ENCODE data around the gene ATOSA. TPM values are rescaled to one million over a fixed set of nuclear protein-coding genes. Genes with fewer than 3 reads are reported as not detected.

The ATOSA gene
- total and polyA plus RNA-seq, 2 experiments from 2014 or later = 6.8 to 26.0 TPM

DNA sequence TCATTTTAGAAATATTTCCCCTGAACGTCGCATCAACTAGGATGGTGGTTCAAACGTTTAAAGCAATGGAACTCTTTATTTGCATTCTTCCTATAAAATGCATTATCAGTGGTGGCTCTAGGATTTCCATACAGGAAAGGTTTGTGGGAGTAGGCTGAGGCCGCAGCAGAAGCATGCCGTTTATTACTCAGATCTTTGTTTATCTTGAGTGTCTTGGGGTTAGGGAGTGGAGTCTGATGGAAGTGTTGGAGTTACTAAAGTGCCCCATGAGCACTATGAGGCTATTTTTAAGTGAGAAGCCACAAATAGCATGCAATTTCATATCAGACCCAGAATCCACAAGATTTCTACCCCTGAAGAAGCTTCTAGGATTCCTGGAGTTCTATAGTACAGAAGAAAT, 26.2 kb downstream of the ATOSA start:
- Histone ChIP-seq H3K4me1 (ENCODE audit: insufficient read depth) (peaks cover 11% of the 10 kb centered on the region), H3K9me3 (ENCODE audit: low read depth) (no peaks in the 10 kb centered on the region), H3K79me2 (peaks cover 10% of the 10 kb centered on the region), H4K20me1 (ENCODE audit: insufficient read depth, poor library complexity, severe bottlenecking) (no peaks in the 10 kb centered on the region), H3K4me2 (peak overlapping the region; percentile 71), H3K27ac (peak overlapping the region; percentile 64), H3K4me3 (no peak overlapping the region), H3K36me3 (replicated peaks; ENCODE audit: insufficient read depth, low read depth) (no peaks in the 10 kb centered on the region), H3K27me3 (no peaks in the 10 kb centered on the region), H3K9me2 (replicated peaks; ENCODE audit: insufficient read depth) (no peaks in the 10 kb centered on the region), H2AFZ (peak overlapping the region; percentile 21)
- peak; percentile 18 for DNase-seq (ENCODE audit: low spot score)
- TF ChIP-seq, protein P1, sequence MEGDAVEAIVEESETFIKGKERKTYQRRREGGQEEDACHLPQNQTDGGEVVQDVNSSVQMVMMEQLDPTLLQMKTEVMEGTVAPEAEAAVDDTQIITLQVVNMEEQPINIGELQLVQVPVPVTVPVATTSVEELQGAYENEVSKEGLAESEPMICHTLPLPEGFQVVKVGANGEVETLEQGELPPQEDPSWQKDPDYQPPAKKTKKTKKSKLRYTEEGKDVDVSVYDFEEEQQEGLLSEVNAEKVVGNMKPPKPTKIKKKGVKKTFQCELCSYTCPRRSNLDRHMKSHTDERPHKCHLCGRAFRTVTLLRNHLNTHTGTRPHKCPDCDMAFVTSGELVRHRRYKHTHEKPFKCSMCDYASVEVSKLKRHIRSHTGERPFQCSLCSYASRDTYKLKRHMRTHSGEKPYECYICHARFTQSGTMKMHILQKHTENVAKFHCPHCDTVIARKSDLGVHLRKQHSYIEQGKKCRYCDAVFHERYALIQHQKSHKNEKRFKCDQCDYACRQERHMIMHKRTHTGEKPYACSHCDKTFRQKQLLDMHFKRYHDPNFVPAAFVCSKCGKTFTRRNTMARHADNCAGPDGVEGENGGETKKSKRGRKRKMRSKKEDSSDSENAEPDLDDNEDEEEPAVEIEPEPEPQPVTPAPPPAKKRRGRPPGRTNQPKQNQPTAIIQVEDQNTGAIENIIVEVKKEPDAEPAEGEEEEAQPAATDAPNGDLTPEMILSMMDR (IDR thresholded peaks at IDR 0.05; ENCODE audit: poor library complexity) = no peak
- TF ChIP-seq EZH2 (IDR thresholded peaks at IDR 0.05; ENCODE audit: borderline replicate concordance) (no peak), EZH2phosphoT487 (IDR thresholded peaks at IDR 0.05; ENCODE audit: low read depth, severe bottlenecking, unreplicated experiment) (no peak)
- 25% methylated on average over 5 of the region's 5 CpGs for WGBS (ENCODE audit: low lambda C conversion rate, missing lambda C conversion rate)

DNA sequence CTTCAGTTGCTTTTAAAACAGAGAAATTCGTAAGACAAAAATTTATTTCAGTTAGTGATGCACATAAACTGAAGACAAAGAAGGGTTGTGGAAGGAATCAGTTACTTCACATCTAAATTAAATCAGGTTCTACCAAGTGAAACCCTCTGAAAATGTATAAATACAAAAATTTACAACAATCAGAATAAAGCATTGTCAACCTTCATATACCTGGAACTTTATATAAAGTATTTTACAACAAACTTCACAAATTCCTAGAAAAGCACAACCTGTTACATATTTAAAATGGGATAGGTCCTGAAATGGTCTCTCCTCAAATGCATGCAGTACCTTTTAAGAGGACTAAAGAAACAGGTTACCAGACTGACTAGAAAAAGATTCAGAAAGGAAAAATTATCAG, 26.9 kb downstream of the ATOSA start:
- Histone ChIP-seq H2AFZ (peak overlapping the region; percentile 8), H4K20me1 (ENCODE audit: insufficient read depth, poor library complexity, severe bottlenecking) (no peaks in the 10 kb centered on the region), H3K79me2 (peaks cover 5% of the 10 kb centered on the region), H3K9me2 (replicated peaks; ENCODE audit: insufficient read depth) (no peaks in the 10 kb centered on the region), H3K4me1 (ENCODE audit: insufficient read depth) (peaks cover 11% of the 10 kb centered on the region), H3K27me3 (no peaks in the 10 kb centered on the region), H3K4me3 (no peak overlapping the region), H3K27ac (peak overlapping the region; percentile 64), H3K36me3 (replicated peaks; ENCODE audit: insufficient read depth, low read depth) (no peaks in the 10 kb centered on the region), H3K4me2 (peak overlapping the region; percentile 71), H3K9me3 (ENCODE audit: low read depth) (no peaks in the 10 kb centered on the region)
- TF ChIP-seq, protein P1 (IDR thresholded peaks at IDR 0.05; ENCODE audit: poor library complexity) = no peak
- TF ChIP-seq EZH2phosphoT487 (IDR thresholded peaks at IDR 0.05; ENCODE audit: low read depth, severe bottlenecking, unreplicated experiment) = no peak
- TF ChIP-seq EZH2 (IDR thresholded peaks at IDR 0.05; ENCODE audit: borderline replicate concordance) = no peak
- WGBS (ENCODE audit: low lambda C conversion rate, missing lambda C conversion rate) = 42% methylated on average over 1 of the region's 1 CpG
- no peak for DNase-seq (ENCODE audit: low spot score)

DNA sequence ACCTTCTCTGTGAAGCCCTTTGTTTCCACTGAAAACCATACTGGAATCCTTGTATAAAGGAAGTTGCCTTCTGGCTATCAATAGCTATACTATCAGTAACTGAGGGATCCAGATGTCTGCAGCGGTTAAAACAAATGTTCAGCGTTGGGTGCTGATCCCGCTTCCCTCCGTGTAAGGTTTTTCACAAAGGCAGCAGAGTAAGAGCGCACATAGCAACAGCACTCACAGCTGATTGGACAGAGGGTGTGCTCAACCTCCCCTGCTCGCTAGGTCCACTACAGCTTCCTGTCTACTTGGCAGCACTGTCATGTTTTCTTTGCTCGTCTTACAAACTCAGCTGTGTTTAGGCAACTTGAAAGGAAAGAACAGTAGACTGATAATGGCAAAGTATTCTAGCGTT, 27.3 kb downstream of the ATOSA start:
- 9% methylated on average over 8 of the region's 8 CpGs for WGBS (ENCODE audit: low lambda C conversion rate, missing lambda C conversion rate)
- no peaks in the 10 kb centered on the region for H3K36me3 ChIP-seq (replicated peaks; ENCODE audit: insufficient read depth, low read depth)
- peak overlapping the region; percentile 19 for H3K4me3 ChIP-seq
- H2AFZ ChIP-seq = peak overlapping the region; percentile 41
- H4K20me1 ChIP-seq (ENCODE audit: insufficient read depth, poor library complexity, severe bottlenecking) = no peaks in the 10 kb centered on the region
- peak overlapping the region; percentile 64 for H3K27ac ChIP-seq
- no peaks in the 10 kb centered on the region for H3K9me3 ChIP-seq (ENCODE audit: low read depth)
- peak overlapping the region; percentile 71 for H3K4me2 ChIP-seq
- H3K79me2 ChIP-seq = peaks cover 3% of the 10 kb centered on the region
- no peak for TF ChIP-seq EZH2 (IDR thresholded peaks at IDR 0.05; ENCODE audit: borderline replicate concordance)
- TF ChIP-seq, protein P1 (IDR thresholded peaks at IDR 0.05; ENCODE audit: poor library complexity) = no peak
- no peak for TF ChIP-seq EZH2phosphoT487 (IDR thresholded peaks at IDR 0.05; ENCODE audit: low read depth, severe bottlenecking, unreplicated experiment)
- no peaks in the 10 kb centered on the region for H3K9me2 ChIP-seq (replicated peaks; ENCODE audit: insufficient read depth)
- H3K4me1 ChIP-seq (ENCODE audit: insufficient read depth) = peaks cover 11% of the 10 kb centered on the region
- H3K27me3 ChIP-seq = no peaks in the 10 kb centered on the region
- peak; percentile 84 for DNase-seq (ENCODE audit: low spot score)

DNA sequence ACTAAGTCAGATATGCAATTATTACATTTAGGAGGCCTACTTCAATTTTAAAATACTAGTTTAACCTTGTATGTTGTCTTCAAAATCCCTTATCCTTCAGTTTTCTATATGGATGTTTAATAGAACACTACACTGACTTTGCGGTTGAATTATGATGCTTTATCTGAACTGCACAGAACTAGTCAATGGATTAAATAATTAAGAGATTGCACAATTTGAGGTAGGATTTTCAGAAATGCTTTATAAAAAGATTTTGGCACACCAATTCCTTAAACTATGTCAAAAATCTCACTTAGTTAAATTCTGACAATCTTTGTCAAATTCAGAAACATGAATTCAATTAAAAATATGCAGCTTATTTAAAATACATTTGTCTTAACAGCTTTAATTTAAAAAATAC, 28.1 kb downstream of the ATOSA start:
- 92% methylated on average over 1 of the region's 1 CpG for WGBS (ENCODE audit: low lambda C conversion rate, missing lambda C conversion rate)
- peak overlapping the region; percentile 64 for H3K27ac ChIP-seq
- no peaks in the 10 kb centered on the region for H3K9me2 ChIP-seq (replicated peaks; ENCODE audit: insufficient read depth)
- no peaks in the 10 kb centered on the region for H3K9me3 ChIP-seq (ENCODE audit: low read depth)
- peak overlapping the region; percentile 19 for H3K4me3 ChIP-seq
- H3K4me1 ChIP-seq (ENCODE audit: insufficient read depth) = peaks cover 11% of the 10 kb centered on the region
- TF ChIP-seq EZH2 (IDR thresholded peaks at IDR 0.05; ENCODE audit: borderline replicate concordance) (no peak), EZH2phosphoT487 (IDR thresholded peaks at IDR 0.05; ENCODE audit: low read depth, severe bottlenecking, unreplicated experiment) (no peak)
- TF ChIP-seq, protein P1 (IDR thresholded peaks at IDR 0.05; ENCODE audit: poor library complexity) = no peak
- H3K36me3 ChIP-seq (replicated peaks; ENCODE audit: insufficient read depth, low read depth) = no peaks in the 10 kb centered on the region
- H3K27me3 ChIP-seq = no peaks in the 10 kb centered on the region
- H2AFZ ChIP-seq = peak overlapping the region; percentile 41
- no peaks in the 10 kb centered on the region for H4K20me1 ChIP-seq (ENCODE audit: insufficient read depth, poor library complexity, severe bottlenecking)
- peaks cover 3% of the 10 kb centered on the region for H3K79me2 ChIP-seq
- no peak for DNase-seq (ENCODE audit: low spot score)
- peak overlapping the region; percentile 71 for H3K4me2 ChIP-seq
